SK-N-MC (cell line): ENCODE measurements around the gene BPHL.

Source experiments
- EZH2 ChIP-seq: fragments of 200-600 bp; sonication (generic); IDR thresholded peaks from one replicate; pipeline ENCODE4 v1.6.1; 2017; ENCODE audit warnings: antibody characterized with exemption
- FOXP2 ChIP-seq: optimal IDR thresholded peaks from 2 replicates; pipeline ENCODE3; 2011; ENCODE audit warnings: mild to moderate bottlenecking, moderate library complexity; ENCODE audit not compliant: insufficient read depth; ENCODE audit errors: extremely low read length, control extremely low read depth
- POLR2AphosphoS5 ChIP-seq: IDR thresholded peaks from 2 replicates; pipeline ENCODE4 v1.6.1; 2012; ENCODE audit warnings: mild to moderate bottlenecking, low read depth, low read length, borderline replicate concordance

DNA sequence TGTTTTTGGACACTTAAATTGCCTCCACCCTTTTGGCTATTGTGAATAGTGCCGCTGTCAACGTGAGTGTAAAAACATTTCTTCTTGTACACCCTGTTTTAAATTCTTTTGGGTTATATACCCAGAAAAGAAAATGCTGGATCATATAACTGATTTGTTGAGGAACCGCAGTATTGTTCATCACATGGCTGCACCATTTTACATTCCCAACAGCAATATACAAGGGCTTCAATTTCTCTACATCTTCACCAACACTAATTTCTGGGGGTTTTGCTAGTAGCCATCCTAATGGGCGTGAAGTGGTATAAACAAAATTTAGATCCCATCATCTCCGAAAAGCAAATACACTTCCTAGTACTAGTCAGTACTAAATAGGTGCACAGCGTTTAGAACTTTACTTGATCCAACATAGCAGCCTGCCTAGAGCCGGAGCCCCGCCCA is 579 bp upstream of the BPHL start:
- TF ChIP-seq EZH2 = no peak
- no peak for TF ChIP-seq POLR2AphosphoS5
- TF ChIP-seq FOXP2 = no peak
